ENCODE data around the gene ARMH3.

The ARMH3 gene

GRCh38 chr10:101840741-101841453, 215.1 kb downstream of the ARMH3 start:
- no peaks in the 10 kb centered on the region for H3K9me3 ChIP-seq (ENCODE audit: insufficient read depth, low read depth, low read length)
- peak overlapping the region; percentile 92 for H3K4me3 ChIP-seq (ENCODE audit: low read length)
- no peak overlapping the region for H3K27ac ChIP-seq (ENCODE audit: low read length)
- no peaks in the 10 kb centered on the region for H3K36me3 ChIP-seq (ENCODE audit: insufficient read depth, low read depth, low read length)
- peaks cover 13% of the 10 kb centered on the region; the same call in 1 of the 2 replicates for H3K4me1 ChIP-seq (ENCODE audit: insufficient read depth, low read length)
- H3K27me3 ChIP-seq (ENCODE audit: insufficient read depth, low read length): peaks cover 27% of the 10 kb centered on the region
- H3K9ac ChIP-seq (ENCODE audit: low read depth, low read length): no peak overlapping the region; the same call in 1 of the 2 replicates

- Histone ChIP-seq H3K9ac (ENCODE audit: low read depth, low read length) (no peak overlapping the region; the same call in 1 of the 2 replicates), H3K4me1 (ENCODE audit: insufficient read depth, low read length) (peaks cover 13% of the 10 kb centered on the region; the same call in 1 of the 2 replicates), H3K27ac (ENCODE audit: low read length) (no peak overlapping the region), H3K36me3 (ENCODE audit: insufficient read depth, low read depth, low read length) (no peaks in the 10 kb centered on the region), H3K4me3 (ENCODE audit: low read length) (peak overlapping the region; percentile 92), H3K9me3 (ENCODE audit: insufficient read depth, low read depth, low read length) (no peaks in the 10 kb centered on the region), H3K27me3 (ENCODE audit: insufficient read depth, low read length) (peaks cover 22% of the 10 kb centered on the region)
These were observed 215.8 kb downstream of the ARMH3 start for GRCh38 chr10:101840102-101840684.

- Histone ChIP-seq H3K27me3 (ENCODE audit: insufficient read depth, low read length) (peaks cover 22% of the 10 kb centered on the region), H3K36me3 (ENCODE audit: insufficient read depth, low read depth, low read length) (no peaks in the 10 kb centered on the region), H3K4me3 (ENCODE audit: low read length) (peak overlapping the region; percentile 92), H3K9me3 (ENCODE audit: insufficient read depth, low read depth, low read length) (no peaks in the 10 kb centered on the region), H3K27ac (ENCODE audit: low read length) (no peak overlapping the region), H3K4me1 (ENCODE audit: insufficient read depth, low read length) (peaks cover 15% of the 10 kb centered on the region; the same call in 1 of the 2 replicates), H3K9ac (ENCODE audit: low read depth, low read length) (peak overlapping the region; percentile 77; the same call in 1 of the 2 replicates)
These were observed 216.4 kb downstream of the ARMH3 start for GRCh38 chr10:101839416-101840063.

GRCh38 chr10:101839002-101839401, 217.0 kb downstream of the ARMH3 start:
- H3K9ac ChIP-seq (ENCODE audit: low read depth, low read length): peak overlapping the region; percentile 77; the same call in 1 of the 2 replicates
- H3K27me3 ChIP-seq (ENCODE audit: insufficient read depth, low read length): peaks cover 22% of the 10 kb centered on the region
- no peak overlapping the region for H3K27ac ChIP-seq (ENCODE audit: low read length)
- H3K36me3 ChIP-seq (ENCODE audit: insufficient read depth, low read depth, low read length): no peaks in the 10 kb centered on the region
- no peaks in the 10 kb centered on the region for H3K9me3 ChIP-seq (ENCODE audit: insufficient read depth, low read depth, low read length)
- peak overlapping the region; percentile 92 for H3K4me3 ChIP-seq (ENCODE audit: low read length)
- peaks cover 10% of the 10 kb centered on the region; the same call in 1 of the 2 replicates for H3K4me1 ChIP-seq (ENCODE audit: insufficient read depth, low read length)

GRCh38 chr10:101838416-101838970, 217.5 kb downstream of the ARMH3 start:
- Histone ChIP-seq H3K4me1 (ENCODE audit: insufficient read depth, low read length) (peaks cover 10% of the 10 kb centered on the region; the same call in 1 of the 2 replicates), H3K36me3 (ENCODE audit: insufficient read depth, low read depth, low read length) (no peaks in the 10 kb centered on the region), H3K9ac (ENCODE audit: low read depth, low read length) (no peak overlapping the region), H3K9me3 (ENCODE audit: insufficient read depth, low read depth, low read length) (no peaks in the 10 kb centered on the region), H3K27me3 (ENCODE audit: insufficient read depth, low read length) (peaks cover 22% of the 10 kb centered on the region), H3K4me3 (ENCODE audit: low read length) (no peak overlapping the region), H3K27ac (ENCODE audit: low read length) (no peak overlapping the region)

- peaks cover 16% of the 10 kb centered on the region for H3K27me3 ChIP-seq (ENCODE audit: insufficient read depth, low read length)
- peaks cover 10% of the 10 kb centered on the region; the same call in 1 of the 2 replicates for H3K4me1 ChIP-seq (ENCODE audit: insufficient read depth, low read length)
- no peaks in the 10 kb centered on the region for H3K9me3 ChIP-seq (ENCODE audit: insufficient read depth, low read depth, low read length)
- H3K27ac ChIP-seq (ENCODE audit: low read length): no peak overlapping the region
- no peak overlapping the region for H3K4me3 ChIP-seq (ENCODE audit: low read length)
- H3K36me3 ChIP-seq (ENCODE audit: insufficient read depth, low read depth, low read length): no peaks in the 10 kb centered on the region
- H3K9ac ChIP-seq (ENCODE audit: low read depth, low read length): no peak overlapping the region
These were observed 218.2 kb downstream of the ARMH3 start for GRCh38 chr10:101837748-101838147.

- no peaks in the 10 kb centered on the region; the same call in 1 of the 2 replicates for H3K27me3 ChIP-seq (ENCODE audit: insufficient read depth, low read length)
- peaks cover 11% of the 10 kb centered on the region for H3K4me1 ChIP-seq (ENCODE audit: insufficient read depth, low read length)
- H3K9ac ChIP-seq (ENCODE audit: low read depth, low read length): no peak overlapping the region
- no peaks in the 10 kb centered on the region for H3K36me3 ChIP-seq (ENCODE audit: insufficient read depth, low read depth, low read length)
- no peak overlapping the region for H3K27ac ChIP-seq (ENCODE audit: low read length)
- no peak overlapping the region for H3K4me3 ChIP-seq (ENCODE audit: low read length)
- no peaks in the 10 kb centered on the region for H3K9me3 ChIP-seq (ENCODE audit: insufficient read depth, low read depth, low read length)
These were observed 220.6 kb downstream of the ARMH3 start for GRCh38 chr10:101835362-101835761.

GRCh38 chr10:101834341-101834740, 221.6 kb downstream of the ARMH3 start:
- Histone ChIP-seq H3K9me3 (ENCODE audit: insufficient read depth, low read depth, low read length) (no peaks in the 10 kb centered on the region), H3K9ac (ENCODE audit: low read depth, low read length) (no peak overlapping the region), H3K36me3 (ENCODE audit: insufficient read depth, low read depth, low read length) (no peaks in the 10 kb centered on the region), H3K4me1 (ENCODE audit: insufficient read depth, low read length) (peaks cover 11% of the 10 kb centered on the region), H3K27ac (ENCODE audit: low read length) (no peak overlapping the region), H3K27me3 (ENCODE audit: insufficient read depth, low read length) (no peaks in the 10 kb centered on the region; the same call in 1 of the 2 replicates), H3K4me3 (ENCODE audit: low read length) (no peak overlapping the region)

- H3K9ac ChIP-seq (ENCODE audit: low read depth, low read length): no peak overlapping the region
- H3K9me3 ChIP-seq (ENCODE audit: insufficient read depth, low read depth, low read length): no peaks in the 10 kb centered on the region
- no peak overlapping the region for H3K27ac ChIP-seq (ENCODE audit: low read length)
- H3K27me3 ChIP-seq (ENCODE audit: insufficient read depth, low read length): no peaks in the 10 kb centered on the region; the same call in 1 of the 2 replicates
- peaks cover 7% of the 10 kb centered on the region for H3K4me1 ChIP-seq (ENCODE audit: insufficient read depth, low read length)
- H3K36me3 ChIP-seq (ENCODE audit: insufficient read depth, low read depth, low read length): no peaks in the 10 kb centered on the region
- no peak overlapping the region for H3K4me3 ChIP-seq (ENCODE audit: low read length)
These were observed 222.5 kb downstream of the ARMH3 start for GRCh38 chr10:101833466-101833865.

GRCh38 chr10:101832325-101832771, 223.6 kb downstream of the ARMH3 start:
- no peaks in the 10 kb centered on the region for H3K9me3 ChIP-seq (ENCODE audit: insufficient read depth, low read depth, low read length)
- H3K9ac ChIP-seq (ENCODE audit: low read depth, low read length): no peak overlapping the region
- no peak overlapping the region for H3K27ac ChIP-seq (ENCODE audit: low read length)
- H3K36me3 ChIP-seq (ENCODE audit: insufficient read depth, low read depth, low read length): no peaks in the 10 kb centered on the region
- no peaks in the 10 kb centered on the region for H3K27me3 ChIP-seq (ENCODE audit: insufficient read depth, low read length)
- H3K4me1 ChIP-seq (ENCODE audit: insufficient read depth, low read length): peaks cover 7% of the 10 kb centered on the region
- H3K4me3 ChIP-seq (ENCODE audit: low read length): no peak overlapping the region

- Histone ChIP-seq H3K36me3 (ENCODE audit: insufficient read depth, low read depth, low read length) (no peaks in the 10 kb centered on the region), H3K27me3 (ENCODE audit: insufficient read depth, low read length) (no peaks in the 10 kb centered on the region), H3K9me3 (ENCODE audit: insufficient read depth, low read depth, low read length) (no peaks in the 10 kb centered on the region), H3K4me3 (ENCODE audit: low read length) (peak overlapping the region; percentile 72; the same call in 1 of the 2 replicates), H3K9ac (ENCODE audit: low read depth, low read length) (peak overlapping the region; percentile 40; the same call in 1 of the 2 replicates), H3K4me1 (ENCODE audit: insufficient read depth, low read length) (peaks cover 7% of the 10 kb centered on the region), H3K27ac (ENCODE audit: low read length) (no peak overlapping the region)
These were observed 224.7 kb downstream of the ARMH3 start for GRCh38 chr10:101831169-101831811.

All from iPS-20b (cell line).